GM12891 (cell line): ENCODE results near the gene CPNE8.

Experiments
- POLR2A ChIP-seq: IDR thresholded peaks from 2 replicates; pipeline ENCODE4 v1.6.1; 2011; ENCODE audit warnings: low read depth, low read length, control low read depth
- POLR2AphosphoS5 ChIP-seq: IDR thresholded peaks from 2 replicates; pipeline ENCODE4 v1.6.1; 2011; ENCODE audit warnings: low read depth, low read length, control low read depth

- TF ChIP-seq POLR2AphosphoS5, result no peak
- TF ChIP-seq POLR2A, result no peak
Observed at GRCh38 chr12:38633511-38633910, 271.9 kb downstream of the CPNE8 start.
